ENCODE measurements around the gene SCYL1. TPM values are rescaled to one million over a fixed set of nuclear protein-coding genes. Genes with fewer than 3 reads are reported as not detected.
"Not testable (repeated sequence)": the region's sequence is repeated elsewhere in the genome, so short reads cannot be mapped to it uniquely, and the experiment has no call there.

SCYL1 gene
- total RNA-seq, 1 experiment from 2014 or later, result 39.1 TPM

DNA sequence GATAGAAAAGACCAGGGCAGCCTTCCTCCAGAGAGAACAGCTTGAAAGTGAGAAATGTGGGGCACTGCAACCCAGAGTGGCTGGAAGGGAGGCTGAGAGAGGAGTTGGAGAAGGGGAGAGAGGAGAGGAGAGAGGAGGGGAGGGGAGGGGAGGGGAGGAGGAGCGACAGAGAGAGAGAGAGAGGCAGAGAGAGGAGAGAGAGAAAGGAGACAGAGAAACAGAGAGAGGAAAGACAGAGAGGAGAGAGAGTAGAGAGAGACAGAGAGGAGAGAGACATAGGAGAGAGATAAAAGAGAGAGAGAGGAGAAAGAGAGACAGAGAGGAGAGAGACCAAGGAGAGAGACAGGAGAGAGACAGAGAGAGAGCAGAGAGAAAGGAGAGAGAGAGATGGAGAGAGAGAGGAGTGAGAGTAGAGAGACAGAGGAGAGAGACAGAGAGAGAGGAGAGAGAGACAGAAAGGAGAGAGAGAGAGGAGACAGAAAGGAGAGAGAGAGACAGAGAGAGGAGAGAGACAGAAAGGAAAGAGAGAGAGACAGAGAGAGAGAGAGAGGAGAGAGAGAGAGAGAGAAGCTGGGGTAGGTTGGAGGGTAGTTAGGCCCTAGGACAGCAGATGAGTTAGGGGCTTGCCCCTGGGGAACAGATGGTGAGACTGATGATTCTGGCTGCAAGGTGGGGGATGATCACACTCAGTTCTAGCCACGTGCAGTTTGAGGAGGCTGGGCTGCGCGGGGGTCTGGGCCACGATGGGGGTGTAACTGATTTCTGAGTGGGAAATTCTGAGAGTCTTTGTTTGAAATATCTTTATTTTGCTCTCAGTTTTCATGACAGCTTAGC, 8.5 kb upstream of the SCYL1 start:
- no peaks in the 10 kb centered on the region for H3K4me1 ChIP-seq (ENCODE audit: low read length)
- no peak overlapping the region for H3K4me2 ChIP-seq (ENCODE audit: low read depth, low read length, poor library complexity, severe bottlenecking)
- H2AFZ ChIP-seq (ENCODE audit: low read length), result no peak overlapping the region
- H3K36me3 ChIP-seq (ENCODE audit: insufficient read depth, low read length), result no peaks in the 10 kb centered on the region
- H3K9me2 ChIP-seq (replicated peaks; ENCODE audit: insufficient read depth, low read length), result no peaks in the 10 kb centered on the region
- H3K27me3 ChIP-seq (ENCODE audit: low read length), result no peaks in the 10 kb centered on the region
- no peaks in the 10 kb centered on the region for H3K79me2 ChIP-seq (ENCODE audit: low read length)
- no peak overlapping the region for H3K4me3 ChIP-seq (ENCODE audit: low read length)
- no peak overlapping the region for H3K27ac ChIP-seq (ENCODE audit: low read length)
- no peaks in the 10 kb centered on the region for H3K9me3 ChIP-seq (ENCODE audit: low read length)
- H4K20me1 ChIP-seq (ENCODE audit: insufficient read depth, low read depth, low read length), result no peaks in the 10 kb centered on the region
- DNase-seq, result no peak
- no peak overlapping the region for H3K9ac ChIP-seq (ENCODE audit: low read length)

DNA sequence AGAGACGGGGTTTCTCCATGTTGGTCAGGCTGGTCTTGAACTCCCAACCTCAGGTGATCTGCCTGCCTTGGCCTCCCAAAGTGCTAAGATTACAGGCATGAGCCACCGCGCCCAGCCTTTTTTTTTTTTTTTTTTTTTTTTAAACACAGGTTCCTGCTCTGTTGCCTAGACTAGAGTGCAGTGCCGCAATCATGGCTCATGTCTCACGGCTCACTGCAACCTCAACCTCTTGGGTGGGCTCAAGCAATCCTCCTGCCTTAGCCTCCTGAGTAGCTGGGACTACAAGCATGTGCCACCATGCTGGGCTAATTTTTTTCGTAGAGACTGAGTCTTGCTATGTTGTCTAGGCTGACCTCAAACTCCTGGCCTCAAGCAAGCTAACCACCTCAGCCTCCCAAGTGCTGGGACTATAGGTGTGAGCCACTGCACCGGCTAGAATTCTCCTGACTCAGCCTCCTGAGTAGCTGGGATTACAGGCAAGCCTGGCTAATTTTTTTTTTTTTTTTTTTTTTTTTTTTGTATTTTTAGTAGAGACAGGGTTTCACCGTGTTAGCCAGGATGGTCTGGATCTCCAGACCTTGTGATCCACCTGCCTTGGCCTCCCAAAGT, 5.8 kb upstream of the SCYL1 start:
- not testable (repeated sequence) for H3K36me3 ChIP-seq (ENCODE audit: insufficient read depth, low read length); H3K4me1 ChIP-seq (ENCODE audit: low read length); H3K79me2 ChIP-seq (ENCODE audit: low read length); H3K4me2 ChIP-seq (ENCODE audit: low read depth, low read length, poor library complexity, severe bottlenecking); H3K9me2 ChIP-seq (replicated peaks; ENCODE audit: insufficient read depth, low read length); H2AFZ ChIP-seq (ENCODE audit: low read length); H3K9me3 ChIP-seq (ENCODE audit: low read length); H3K9ac ChIP-seq (ENCODE audit: low read length); H3K27ac ChIP-seq (ENCODE audit: low read length); H3K27me3 ChIP-seq (ENCODE audit: low read length); DNase-seq; H4K20me1 ChIP-seq (ENCODE audit: insufficient read depth, low read depth, low read length); H3K4me3 ChIP-seq (ENCODE audit: low read length)

DNA sequence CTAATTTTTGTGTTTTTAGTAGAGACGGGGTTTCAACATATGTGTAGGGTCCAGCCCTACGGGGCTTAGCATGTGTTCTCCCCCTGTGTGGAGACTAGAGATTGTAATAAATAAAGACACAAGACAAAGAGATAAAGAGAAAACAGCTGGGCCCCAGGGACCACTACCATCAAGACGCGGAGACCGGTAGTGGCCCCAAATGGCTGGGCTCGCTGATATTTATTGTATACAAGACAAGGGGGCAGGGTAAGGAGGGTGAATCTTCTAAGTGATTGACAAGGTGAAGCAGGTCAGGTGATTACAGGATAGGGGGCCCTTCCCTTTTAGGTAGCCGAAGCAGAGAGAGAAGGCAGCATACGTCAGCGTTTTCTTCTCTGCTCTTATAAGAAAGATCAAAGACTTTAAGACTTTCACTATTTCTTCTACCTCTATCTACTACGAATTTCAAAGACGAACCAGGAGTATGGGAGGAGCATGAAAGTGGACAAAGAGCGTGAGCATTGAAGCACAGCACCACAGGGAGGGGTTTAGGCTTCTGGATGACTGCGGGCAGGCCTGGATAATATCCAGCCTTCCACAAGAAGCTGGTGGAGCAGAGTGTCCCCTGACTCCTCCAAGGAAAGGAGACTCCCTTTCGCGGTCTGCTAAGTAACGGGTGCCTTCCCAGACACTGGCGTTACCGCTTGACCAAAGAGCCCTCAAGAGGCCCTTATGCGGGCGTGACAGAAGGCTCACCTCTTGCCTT, 2.9 kb upstream of the SCYL1 start:
- not testable (repeated sequence) for H3K9me3 ChIP-seq (ENCODE audit: low read length); DNase-seq; H3K4me3 ChIP-seq (ENCODE audit: low read length); H3K4me2 ChIP-seq (ENCODE audit: low read depth, low read length, poor library complexity, severe bottlenecking); H4K20me1 ChIP-seq (ENCODE audit: insufficient read depth, low read depth, low read length); H2AFZ ChIP-seq (ENCODE audit: low read length); H3K36me3 ChIP-seq (ENCODE audit: insufficient read depth, low read length); H3K27me3 ChIP-seq (ENCODE audit: low read length); H3K9ac ChIP-seq (ENCODE audit: low read length); H3K27ac ChIP-seq (ENCODE audit: low read length); H3K9me2 ChIP-seq (replicated peaks; ENCODE audit: insufficient read depth, low read length)
- H3K4me1 ChIP-seq (ENCODE audit: low read length), result peaks cover 24% of the 10 kb centered on the region
- H3K79me2 ChIP-seq (ENCODE audit: low read length), result peaks cover 20% of the 10 kb centered on the region

DNA sequence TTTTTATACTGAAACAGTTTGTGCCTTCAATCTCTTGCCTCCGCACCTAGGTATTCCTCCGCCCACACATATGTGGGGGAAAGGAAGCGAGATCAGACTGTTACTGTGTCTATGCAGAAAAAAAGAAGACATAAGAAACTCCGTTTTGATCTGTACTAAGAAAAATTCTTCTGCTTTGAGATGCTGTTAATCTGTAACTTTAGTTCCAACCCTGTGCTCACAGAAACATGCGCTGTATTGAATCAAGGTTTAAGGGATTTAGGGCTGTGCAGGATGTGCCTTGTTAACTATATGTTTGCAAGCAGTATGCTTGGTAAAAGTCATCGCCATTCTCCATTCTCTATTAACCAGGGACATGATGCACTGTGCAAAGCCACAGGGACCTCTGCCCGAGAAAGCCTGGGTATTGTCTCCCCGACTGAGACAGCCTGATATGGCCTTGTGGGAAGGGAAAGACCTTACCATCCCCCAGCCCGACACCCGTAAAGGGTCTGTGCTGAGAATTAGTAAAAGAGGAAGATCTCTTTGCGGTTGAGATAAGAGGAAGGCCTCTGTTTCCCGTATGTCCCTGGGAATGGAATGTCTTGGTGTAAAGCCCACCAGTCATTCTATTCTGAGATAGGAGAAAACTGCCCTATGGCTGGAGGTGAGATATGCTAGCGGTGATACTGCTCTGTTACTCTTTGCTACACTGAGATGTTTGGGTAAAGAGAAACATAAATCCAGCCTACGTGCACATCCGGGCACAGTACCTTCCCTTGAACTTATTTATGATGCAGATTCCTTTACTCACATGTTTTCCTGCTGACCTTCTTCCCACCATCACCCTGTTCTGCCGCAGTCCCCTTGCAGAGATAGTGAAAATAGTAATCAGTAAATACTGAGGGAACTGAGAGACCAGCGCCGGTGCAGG, 1.9 kb upstream of the SCYL1 start:
- H3K9me2 ChIP-seq (replicated peaks; ENCODE audit: insufficient read depth, low read length); H3K4me3 ChIP-seq (ENCODE audit: low read length); H4K20me1 ChIP-seq (ENCODE audit: insufficient read depth, low read depth, low read length); H3K36me3 ChIP-seq (ENCODE audit: insufficient read depth, low read length); H2AFZ ChIP-seq (ENCODE audit: low read length); H3K9ac ChIP-seq (ENCODE audit: low read length); H3K27me3 ChIP-seq (ENCODE audit: low read length); DNase-seq; H3K9me3 ChIP-seq (ENCODE audit: low read length); H3K27ac ChIP-seq (ENCODE audit: low read length): not testable (repeated sequence)
- peaks cover 24% of the 10 kb centered on the region for H3K4me1 ChIP-seq (ENCODE audit: low read length)
- peaks cover 22% of the 10 kb centered on the region for H3K79me2 ChIP-seq (ENCODE audit: low read length)
- H3K4me2 ChIP-seq (ENCODE audit: low read depth, low read length, poor library complexity, severe bottlenecking), result peak overlapping the region; percentile 32

DNA sequence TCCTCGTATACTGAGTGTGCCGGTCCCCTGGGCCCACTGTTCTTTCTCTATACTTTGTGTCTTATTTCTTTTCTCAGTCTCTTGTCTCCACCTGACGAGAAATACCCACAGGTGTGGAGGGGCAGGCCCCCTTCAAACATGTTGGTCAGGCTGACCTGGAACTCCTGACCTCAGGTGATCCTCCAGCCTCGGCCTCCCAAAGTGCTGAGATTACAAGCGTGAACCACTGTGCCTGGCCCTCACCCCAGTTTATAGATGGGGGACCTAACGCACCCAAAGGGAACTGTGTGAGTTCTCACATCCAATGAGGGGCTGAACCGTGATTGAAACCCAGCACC, 1.3 kb upstream of the SCYL1 start:
- DNase-seq; H3K9me3 ChIP-seq (ENCODE audit: low read length); H3K9me2 ChIP-seq (replicated peaks; ENCODE audit: insufficient read depth, low read length); H3K4me2 ChIP-seq (ENCODE audit: low read depth, low read length, poor library complexity, severe bottlenecking); H3K27me3 ChIP-seq (ENCODE audit: low read length); H3K27ac ChIP-seq (ENCODE audit: low read length); H3K36me3 ChIP-seq (ENCODE audit: insufficient read depth, low read length); H3K4me3 ChIP-seq (ENCODE audit: low read length); H3K9ac ChIP-seq (ENCODE audit: low read length); H4K20me1 ChIP-seq (ENCODE audit: insufficient read depth, low read depth, low read length); H2AFZ ChIP-seq (ENCODE audit: low read length): not testable (repeated sequence)
- peaks cover 22% of the 10 kb centered on the region for H3K79me2 ChIP-seq (ENCODE audit: low read length)
- peaks cover 24% of the 10 kb centered on the region for H3K4me1 ChIP-seq (ENCODE audit: low read length)

DNA sequence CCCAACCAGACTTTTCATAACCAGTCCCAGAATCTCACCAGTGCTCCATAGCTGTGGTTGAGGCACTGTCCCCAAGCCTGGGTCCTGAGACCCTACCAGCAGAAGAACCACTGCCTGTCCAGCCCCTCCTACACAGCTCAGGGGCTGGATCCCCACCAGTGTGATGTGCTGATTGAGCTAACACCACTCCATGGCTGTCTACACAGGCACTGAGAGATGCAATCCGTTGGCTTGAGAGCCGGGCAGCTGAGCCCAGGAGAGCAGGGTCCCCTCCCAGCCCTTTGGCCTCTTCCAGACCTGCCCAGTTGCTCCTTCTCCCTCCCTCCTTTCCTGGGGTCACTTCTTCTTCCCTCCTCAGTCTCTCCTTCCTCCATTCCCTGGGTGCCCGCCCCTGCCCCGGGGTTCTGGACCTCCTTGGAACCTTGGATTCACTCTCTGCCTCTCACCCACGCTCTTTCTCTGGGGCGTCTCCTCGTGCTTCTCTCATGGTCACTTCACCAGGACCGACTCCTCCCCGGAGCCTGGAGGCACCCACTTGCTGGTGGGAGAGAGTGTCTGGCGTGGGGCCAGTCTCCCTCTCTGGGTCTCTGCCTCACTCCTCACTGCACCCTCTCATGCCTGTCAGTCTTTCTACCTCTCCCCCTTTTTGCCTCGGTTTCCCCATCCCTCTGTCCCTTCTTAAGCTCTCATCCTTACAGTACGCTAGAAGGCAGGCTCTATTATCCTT, 706 bp upstream of the SCYL1 start:
- DNase-seq, result no peak
- H3K79me2 ChIP-seq (ENCODE audit: low read length), result peaks cover 22% of the 10 kb centered on the region
- H3K27me3 ChIP-seq (ENCODE audit: low read length), result no peaks in the 10 kb centered on the region
- H3K4me3 ChIP-seq (ENCODE audit: low read length), result peak overlapping the region; percentile 55; the same call in 1 of the 2 replicates
- H3K36me3 ChIP-seq (ENCODE audit: insufficient read depth, low read length), result peaks cover 7% of the 10 kb centered on the region; the same call in 1 of the 2 replicates
- H3K9me3 ChIP-seq (ENCODE audit: low read length), result no peaks in the 10 kb centered on the region
- 0 out of 2 replicates have a peak overlapping the region, but pooled peaks have one; percentile 56 for H2AFZ ChIP-seq (ENCODE audit: low read length)
- no peaks in the 10 kb centered on the region for H3K9me2 ChIP-seq (replicated peaks; ENCODE audit: insufficient read depth, low read length)
- H3K27ac ChIP-seq (ENCODE audit: low read length), result no peak overlapping the region
- H3K9ac ChIP-seq (ENCODE audit: low read length), result peak overlapping the region; percentile 53; the same call in 1 of the 2 replicates
- H3K4me1 ChIP-seq (ENCODE audit: low read length), result peaks cover 24% of the 10 kb centered on the region
- peak overlapping the region; percentile 69 for H3K4me2 ChIP-seq (ENCODE audit: low read depth, low read length, poor library complexity, severe bottlenecking)
- 0 out of 2 replicates have a peak, but pooled peaks cover 6% of the 10 kb centered on the region for H4K20me1 ChIP-seq (ENCODE audit: insufficient read depth, low read depth, low read length)

DNA sequence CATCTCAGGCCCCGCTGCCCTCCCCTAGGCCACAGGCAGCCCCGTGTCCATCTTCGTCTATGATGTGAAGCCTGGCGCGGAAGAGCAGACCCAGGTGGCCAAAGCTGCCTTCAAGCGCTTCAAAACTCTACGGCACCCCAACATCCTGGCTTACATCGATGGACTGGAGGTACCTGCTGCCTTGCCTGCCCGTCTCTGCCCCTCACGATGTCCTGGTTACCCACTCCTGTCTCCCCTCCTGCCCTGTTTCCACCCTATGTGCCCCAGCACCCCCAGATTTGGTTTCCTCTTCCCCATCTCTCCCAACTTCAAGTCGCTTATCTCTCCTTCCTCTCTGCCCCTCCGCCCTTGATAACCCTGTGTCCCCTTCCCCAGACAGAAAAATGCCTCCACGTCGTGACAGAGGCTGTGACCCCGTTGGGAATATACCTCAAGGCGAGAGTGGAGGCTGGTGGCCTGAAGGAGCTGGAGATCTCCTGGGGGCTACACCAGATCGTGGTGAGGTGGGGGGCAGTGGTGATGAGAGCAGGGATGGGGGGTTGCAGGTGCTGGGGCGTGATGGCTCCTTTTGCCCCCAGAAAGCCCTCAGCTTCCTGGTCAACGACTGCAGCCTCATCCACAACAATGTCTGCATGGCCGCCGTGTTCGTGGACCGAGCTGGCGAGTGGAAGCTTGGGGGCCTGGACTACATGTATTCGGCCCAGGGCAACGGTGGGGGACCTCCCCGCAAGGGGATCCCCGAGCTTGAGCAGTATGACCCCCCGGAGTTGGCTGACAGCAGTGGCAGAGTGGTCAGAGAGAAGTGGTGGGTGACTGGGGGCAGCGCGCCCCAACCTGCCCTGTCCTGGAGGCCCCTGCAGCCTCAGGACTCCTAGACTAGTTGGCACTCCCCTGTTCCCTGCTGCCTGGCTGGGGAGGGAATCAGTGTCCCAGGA, 930 bp downstream of the SCYL1 start:
- H3K36me3 ChIP-seq (ENCODE audit: insufficient read depth, low read length), result peaks cover 8% of the 10 kb centered on the region; the same call in 1 of the 2 replicates
- peak overlapping the region; percentile 86 for H3K9ac ChIP-seq (ENCODE audit: low read length)
- peak overlapping the region; percentile 69 for H3K4me2 ChIP-seq (ENCODE audit: low read depth, low read length, poor library complexity, severe bottlenecking)
- 0 out of 2 replicates have a peak, but pooled peaks cover 6% of the 10 kb centered on the region for H4K20me1 ChIP-seq (ENCODE audit: insufficient read depth, low read depth, low read length)
- peaks cover 24% of the 10 kb centered on the region for H3K4me1 ChIP-seq (ENCODE audit: low read length)
- no peak overlapping the region for H3K27ac ChIP-seq (ENCODE audit: low read length)
- H3K9me3 ChIP-seq (ENCODE audit: low read length), result no peaks in the 10 kb centered on the region
- DNase-seq, result peak; percentile 69
- no peaks in the 10 kb centered on the region for H3K9me2 ChIP-seq (replicated peaks; ENCODE audit: insufficient read depth, low read length)
- peak overlapping the region; percentile 92 for H3K4me3 ChIP-seq (ENCODE audit: low read length)
- H2AFZ ChIP-seq (ENCODE audit: low read length), result no peak overlapping the region
- H3K27me3 ChIP-seq (ENCODE audit: low read length), result no peaks in the 10 kb centered on the region
- H3K79me2 ChIP-seq (ENCODE audit: low read length), result peaks cover 22% of the 10 kb centered on the region
